SW480 (cell line): ENCODE results near the gene P2RY2.

Experiments used
- DNase-seq: peaks from one replicate; pipeline ENCODE4 v3.0.0-alpha.2; 2016; ENCODE audit warnings: low spot score

Gene P2RY2

DNA sequence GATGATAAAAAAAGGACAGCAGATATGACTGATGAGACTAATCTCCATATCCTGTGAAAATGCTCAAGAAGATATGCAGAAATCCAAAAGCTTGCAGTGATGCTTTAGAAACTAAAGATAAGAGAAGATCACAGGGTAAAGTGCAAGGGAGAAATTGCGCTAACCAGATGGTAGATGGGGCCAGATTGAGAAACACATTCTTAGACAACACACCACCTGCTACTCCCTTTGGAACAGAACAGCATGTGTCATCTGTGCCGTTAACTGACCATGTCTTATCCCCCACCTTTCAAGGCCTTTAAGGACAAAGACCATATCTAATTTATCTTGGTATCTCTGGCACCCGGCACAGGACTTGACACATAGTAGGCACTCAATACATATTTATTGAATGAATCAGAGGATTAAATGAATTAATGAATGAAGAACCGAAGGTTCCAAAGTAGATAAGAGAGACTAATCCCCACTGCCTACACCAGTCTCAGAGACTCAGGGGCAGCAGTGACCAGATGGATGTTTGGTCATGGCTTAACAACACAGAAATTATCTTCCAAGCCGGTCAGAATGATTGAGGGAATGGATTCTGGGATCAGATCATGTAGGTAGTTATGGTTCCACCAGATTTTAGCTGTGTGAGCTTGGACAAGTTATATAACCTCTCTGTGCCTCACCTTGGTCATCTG lies 12.3 kb upstream of the P2RY2 start:
- no peak for DNase-seq

DNA sequence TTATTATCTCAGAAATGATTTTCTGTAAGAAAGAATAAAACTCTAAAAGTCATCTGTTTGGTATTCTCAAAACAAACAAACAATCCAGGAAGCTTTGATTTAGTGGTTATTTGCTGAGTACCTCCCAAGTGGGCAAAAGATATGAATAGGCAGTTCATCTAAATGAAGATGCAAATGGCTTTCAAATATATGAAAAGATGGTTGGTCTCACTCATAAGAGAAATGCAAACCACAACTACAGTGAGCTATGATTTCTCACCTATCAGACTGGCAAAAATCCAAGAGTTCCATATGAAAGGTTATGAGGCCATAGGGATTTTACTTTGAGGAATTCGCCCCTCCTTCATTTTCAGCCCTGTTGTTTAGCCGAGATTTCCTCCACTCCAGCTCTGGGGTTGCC lies 11.3 kb upstream of the P2RY2 start:
- peak; percentile 41 for DNase-seq

DNA sequence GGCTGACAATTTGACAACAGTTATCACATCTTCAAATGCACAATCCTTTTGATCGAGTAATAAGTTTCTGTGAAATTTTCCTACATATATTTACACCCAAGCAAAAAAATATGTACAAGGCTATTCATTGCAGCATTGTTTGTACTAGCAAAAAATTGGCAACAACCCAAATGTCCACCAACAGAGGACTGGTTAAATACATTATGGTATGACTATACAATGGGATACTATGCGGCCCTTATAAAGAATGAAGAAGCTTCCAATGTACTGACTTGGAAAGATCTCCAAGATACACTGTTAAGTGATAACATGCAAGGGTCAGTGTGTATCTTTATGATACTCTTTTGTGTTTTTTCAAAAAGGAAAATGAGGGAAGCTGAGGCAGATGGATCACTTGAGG lies 8.2 kb upstream of the P2RY2 start:
- no peak for DNase-seq

DNA sequence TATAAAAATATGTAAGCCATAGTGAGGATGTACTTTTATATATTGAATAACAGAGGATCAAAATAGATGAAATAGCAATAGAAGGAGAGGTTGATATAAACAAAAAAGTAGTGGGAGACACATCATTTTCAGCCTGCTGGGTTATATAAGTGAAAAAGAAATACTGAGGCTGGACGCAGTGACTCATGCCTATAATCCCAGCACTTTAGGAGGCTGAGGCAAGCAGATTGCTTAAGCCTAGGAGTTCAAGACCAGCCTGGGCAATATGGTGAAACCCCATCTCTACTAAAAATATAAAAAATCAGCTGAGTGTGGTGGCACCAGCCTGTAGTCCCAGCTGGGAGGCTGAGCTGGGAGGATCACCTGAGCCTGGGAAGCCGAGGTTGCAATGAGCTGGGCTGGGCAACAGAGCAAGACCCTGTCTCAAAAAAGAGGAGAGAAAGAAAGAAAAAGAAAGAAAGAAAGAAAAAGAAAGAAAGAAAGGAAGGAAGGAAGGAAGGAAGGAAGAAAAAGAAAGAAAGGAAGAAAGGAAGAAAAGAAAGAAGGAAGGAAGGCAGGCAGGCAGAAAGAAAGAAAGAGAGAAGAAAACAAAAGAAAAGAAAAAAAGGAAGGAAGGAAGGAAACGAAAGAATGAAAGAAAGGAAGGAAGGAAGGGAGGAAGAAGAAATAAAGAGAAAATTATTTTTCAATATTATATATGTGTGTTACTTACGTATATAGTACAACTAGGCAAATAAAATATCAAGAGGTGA lies 7.0 kb upstream of the P2RY2 start:
- DNase-seq: no peak

DNA sequence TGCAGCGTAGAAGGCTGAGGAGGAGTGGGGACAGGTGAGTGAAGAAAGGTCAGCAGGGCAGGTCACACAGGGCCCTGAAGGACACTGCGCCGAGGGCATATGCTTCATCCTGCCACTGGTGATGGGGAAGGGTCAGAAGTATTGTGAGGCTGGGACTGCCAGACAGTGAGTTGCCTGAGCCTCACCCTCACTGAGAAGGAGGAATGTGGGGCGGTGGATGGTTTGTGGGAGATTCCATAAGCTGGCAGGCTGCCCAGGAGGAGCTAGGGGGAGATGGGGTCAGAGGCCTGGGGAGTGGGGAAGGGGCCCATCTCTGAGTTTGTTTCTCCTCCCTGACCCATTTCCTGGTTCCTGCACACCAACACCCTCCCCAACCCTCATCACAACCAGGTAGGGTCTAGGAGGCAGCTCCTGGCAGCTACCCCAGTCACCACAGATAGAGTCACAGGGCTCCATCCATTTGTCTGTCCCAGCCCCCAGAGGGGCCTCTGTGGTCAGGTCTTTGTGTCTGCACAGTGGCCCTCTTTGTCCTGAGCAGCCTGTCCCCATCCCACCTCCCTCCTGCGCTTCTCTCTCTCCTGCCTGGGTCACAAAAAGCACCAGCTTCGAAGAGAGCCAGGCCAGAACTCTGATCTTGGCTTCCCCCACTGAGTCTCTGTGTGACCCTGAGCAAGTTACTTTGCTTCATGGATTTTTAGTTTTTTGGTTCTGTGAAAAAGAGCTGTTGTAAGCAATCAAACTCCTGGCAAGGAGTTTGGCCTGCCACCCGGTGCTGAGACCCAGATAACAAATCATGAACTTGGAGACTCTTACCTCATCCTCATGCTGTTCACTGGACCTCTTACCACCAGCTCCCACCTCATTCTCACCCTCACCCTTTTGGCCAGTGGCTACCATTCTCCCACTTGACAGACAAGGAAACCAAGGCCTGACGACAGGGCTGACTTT lies 4.6 kb upstream of the P2RY2 start:
- no peak for DNase-seq

DNA sequence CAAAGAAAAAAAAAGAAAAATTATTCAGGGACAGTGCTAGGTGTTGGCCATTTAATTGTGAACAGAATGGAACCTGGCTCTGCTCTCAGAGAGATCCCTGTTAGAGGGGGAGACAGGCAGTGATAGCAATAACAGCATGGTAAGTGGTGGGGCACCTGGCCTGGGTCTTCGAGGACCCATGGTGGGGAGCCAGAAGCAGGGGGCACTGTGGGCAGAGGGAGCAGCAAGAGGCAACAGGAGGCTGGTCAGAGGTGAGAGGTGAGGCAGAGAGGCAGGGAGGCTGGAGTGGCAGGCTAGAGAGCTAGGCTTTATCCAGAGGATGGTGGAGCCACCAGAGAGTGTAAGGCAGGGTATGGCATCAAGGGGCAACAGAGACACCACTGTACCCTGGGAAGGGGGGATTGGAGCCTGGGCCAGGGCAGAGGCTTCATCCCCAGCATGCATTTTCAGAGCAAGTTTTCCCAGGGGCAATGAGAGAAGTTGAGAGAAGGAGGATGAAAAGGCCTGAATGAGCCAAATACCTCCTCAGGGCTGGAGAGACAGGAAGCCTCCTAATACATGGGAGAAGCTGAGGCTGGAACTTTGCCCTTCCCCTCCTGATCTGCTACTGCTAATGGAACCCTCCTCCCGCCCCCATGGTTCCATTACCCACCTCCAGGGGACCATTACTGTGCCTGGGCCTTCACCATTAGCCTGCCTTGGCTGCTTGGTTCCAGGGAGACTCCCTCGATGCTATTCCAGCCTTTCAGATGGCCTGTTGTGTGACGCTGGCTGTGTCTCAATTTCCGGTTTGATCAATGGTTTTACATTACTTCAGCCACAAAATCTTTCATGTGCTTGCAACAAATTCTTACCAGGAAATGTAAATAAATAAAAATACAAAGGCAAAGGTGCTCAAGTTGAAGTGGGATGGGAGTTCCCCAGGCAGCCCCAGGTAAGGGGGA lies 2.6 kb upstream of the P2RY2 start:
- DNase-seq: no peak

DNA sequence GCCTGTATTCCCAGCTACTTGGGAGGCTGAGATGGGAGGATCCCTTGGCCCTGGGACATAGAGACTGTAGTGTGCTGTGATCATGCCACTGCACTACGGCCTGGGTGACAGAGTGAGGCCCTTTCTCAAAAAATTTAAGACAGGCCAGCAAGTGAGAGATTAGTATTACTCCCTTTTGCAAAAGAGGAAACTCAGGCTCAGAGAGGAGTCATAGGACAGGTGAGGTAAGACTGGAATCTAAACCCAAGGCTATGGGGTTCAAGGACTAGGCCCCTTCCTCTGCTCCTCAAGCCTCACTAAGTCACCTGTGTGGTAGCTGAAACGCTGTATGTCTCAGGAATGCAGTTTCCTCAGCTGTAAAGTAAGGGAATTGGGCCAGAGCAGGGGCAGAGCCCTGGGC lies 1.6 kb upstream of the P2RY2 start:
- no peak for DNase-seq

DNA sequence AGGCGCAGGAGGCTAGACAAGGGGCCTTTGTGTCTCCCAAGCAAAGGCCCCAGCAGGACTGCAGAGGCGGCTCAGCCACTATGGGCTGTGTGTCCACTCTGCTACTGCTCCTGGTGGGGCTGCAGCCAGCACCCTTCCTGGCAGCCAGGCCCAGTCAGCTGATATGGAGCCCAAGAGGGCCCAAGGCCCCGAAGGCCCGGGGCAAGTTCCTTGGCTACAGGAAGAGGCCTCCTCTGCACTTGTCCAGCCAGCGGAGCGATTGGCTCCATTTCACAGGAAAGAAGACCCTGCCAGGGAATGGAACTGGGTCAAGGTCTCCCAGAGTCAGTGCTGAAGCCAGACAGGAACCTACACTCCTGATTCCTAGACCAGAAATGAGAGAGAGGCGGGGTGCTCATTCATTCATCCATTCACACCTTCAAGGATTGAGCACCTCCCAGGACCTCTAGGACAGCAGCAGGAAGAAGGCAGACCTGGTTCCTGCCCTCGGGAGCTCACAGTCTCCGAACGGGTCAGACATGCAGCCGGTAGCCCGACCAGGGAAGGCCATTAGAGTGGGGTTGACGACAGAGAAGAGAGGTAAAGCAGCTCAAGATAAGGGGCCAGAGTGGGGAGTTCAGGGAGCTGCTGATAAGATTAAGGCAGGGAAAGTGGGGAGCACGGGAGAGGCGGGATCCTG lies 811 bp upstream of the P2RY2 start:
- no peak for DNase-seq

DNA sequence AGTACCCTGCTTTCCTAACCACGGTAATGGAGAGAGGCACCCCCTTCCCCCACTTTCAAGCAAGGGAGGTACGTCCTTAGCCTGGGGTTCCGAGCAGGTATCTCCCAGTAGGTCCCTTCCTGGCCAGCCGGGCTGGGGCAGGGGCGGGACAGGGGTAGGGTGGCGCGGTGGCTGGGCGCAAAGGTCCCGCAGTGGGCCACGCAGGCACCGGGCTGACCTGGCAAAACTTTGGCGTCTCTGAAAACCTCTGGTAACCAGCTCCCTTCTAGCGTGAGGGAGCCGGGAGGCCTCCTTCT lies 323 bp upstream of the P2RY2 start:
- DNase-seq: no peak

DNA sequence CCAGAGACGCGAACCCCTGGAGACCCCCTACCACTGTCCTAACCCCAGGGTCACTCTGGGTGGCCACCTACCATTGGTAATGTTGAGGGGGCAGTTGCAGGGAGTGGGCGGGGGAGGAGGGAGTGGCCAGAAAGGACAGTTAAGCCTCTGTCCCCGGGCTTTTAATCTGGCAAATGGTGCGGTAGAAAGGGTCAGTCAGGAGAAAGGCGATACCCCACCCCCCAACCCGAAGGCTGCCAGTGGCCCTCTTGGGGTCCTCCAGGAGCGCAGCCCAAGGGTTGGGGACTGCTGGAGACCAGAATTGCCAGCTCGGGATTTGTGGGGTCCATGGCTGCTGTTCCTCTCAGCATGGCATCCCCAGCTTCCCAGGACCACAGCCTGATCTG lies 742 bp downstream of the P2RY2 start:
- DNase-seq: no peak

DNA sequence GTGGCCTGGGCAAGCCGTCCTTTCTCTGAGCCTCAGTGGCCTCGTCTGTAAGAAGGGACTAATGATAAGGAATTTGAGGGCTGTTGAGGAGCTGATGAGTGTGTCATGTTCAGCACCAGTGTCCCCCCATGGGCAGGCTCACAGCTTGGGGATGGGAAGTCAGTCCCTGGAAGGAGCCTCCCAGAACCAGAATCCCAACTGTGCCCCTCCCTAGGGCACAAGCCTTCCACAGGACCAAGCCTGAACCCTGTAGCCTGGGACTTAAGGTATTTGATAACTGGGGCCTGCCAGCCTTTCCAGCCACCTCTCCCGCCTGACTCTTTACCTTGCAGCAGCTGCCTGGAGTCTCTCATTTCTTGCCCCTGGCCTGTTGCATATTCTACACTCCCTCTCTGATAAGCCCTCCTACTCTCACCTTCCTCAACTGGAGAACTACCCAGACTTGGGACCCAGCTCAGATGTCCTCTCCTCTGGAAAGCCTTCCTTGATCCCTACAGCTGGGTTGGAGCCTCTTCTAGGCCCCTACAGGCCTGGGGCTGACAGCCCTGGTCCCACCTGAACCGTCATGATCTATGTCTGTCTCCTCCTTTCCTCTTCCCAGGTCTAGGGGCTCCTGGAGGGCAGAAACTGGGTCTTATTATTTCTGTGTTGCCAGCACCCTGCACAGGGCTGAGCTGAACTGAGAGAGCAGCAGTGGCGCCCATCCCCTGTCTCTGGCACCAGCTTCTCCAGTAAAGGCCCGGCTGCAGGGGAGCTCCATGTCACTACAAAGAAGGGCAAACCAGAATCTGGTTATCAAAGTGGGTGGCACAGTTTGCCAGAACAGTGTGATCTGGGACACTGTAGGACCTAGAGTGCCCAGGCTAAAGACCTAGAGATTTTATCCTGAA lies 1.6 kb downstream of the P2RY2 start:
- no peak for DNase-seq

DNA sequence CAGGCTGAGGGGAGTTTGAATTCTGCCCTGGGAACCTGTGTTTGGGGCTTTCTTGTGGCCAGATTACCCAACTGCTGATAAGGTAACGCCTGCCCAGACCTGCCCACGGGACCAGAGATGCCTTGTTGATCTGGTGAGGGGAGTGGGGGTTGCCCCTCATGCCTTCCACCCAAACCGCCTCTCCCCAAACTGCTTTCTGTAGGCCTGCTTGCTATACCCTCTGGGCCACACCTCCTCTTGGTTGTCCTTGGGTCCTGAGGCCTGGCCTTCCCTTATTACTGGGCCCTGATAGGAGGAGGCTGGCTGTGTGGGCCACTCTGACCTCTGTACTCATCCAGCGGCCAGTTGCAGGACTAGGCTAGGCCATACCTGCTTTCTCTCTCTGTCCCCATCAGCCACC lies 3.4 kb downstream of the P2RY2 start:
- DNase-seq: no peak

DNA sequence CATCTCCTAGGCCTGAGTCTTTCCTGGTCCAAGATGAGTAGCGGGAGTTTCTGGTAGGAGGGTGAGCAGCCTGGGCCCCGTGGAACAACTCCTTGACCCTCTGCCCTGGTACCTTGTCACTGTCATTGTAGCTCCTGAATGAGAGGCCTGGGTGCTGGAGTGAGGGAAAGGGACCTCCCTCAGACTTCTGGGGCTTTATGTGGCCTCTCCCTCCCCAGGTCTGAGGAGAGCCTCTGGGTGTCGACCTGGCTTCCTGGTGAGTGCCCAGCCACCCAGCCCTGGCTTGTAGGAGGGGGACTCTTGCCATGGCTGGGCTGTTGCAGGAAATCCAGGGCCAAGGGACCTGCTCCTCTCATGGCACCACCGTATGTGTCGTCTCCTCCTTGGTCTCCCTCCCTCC lies 3.9 kb downstream of the P2RY2 start:
- no peak for DNase-seq

DNA sequence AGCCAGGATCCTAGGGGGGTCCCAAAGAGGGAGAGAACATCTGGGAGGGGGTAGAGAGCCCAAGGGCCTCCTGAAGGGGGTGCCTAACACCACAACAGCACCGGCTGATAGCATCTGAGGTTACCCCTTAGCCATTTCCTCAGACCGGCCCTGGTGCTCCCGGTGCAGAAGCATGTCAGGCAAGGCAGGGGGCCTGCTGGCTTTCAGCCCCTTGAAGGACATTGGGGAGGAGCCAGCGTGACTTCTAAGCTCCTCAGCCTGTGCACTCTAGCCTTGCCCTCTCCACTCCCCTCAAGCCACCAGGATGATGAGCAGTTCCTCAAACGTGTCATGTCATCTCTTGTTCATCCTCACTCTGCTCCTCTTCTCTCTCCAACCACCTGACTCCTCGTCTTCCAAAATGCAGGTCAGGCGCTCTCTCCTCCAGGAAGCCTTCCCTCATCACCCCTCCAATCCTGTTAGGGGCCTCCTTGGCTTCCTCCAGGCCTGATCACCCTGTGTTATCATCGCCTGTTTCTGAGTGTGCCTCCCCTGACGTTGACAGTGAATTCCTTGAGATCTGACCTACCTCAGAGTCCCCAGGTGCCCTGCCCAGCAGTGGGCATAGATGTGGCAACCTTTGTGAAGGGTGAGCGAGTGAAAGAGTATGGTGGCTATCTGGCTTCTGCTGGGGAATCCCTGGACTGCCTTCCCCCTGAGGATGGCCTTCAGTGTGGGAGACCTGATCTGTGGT lies 6.1 kb downstream of the P2RY2 start:
- no peak for DNase-seq

DNA sequence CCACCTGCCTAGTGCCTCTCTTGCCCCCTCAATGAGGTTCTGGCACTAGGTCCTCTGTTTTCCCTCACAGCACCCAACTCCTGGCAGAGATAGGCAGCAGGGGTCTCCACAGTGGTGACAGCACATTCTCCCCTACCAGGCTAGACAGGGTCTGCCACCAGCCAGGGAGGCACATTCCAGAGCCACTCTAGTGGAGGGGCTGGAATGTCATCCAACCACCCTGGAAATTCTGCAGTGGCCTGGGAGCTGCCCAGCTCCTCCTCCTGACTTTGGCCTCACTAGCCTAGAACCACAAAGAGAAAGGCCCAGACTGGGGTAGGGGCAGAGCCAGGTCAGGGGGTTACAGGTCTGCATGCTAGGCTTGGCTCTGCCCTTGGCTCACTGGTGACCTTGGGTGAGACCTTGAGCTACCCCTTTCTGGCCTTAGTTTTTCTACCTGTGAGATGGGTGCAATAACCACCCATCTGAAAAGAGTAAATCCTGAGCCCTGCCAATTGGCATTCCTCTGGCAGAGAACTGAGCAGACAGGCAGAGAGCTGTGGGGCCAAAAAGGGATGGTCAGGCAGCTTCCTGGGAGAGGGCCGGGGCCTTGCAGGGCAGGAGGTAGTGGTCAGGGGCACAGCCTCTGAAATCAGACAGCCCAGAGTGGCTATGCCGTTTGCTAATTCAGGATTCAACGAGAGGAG lies 7.1 kb downstream of the P2RY2 start:
- no peak for DNase-seq

DNA sequence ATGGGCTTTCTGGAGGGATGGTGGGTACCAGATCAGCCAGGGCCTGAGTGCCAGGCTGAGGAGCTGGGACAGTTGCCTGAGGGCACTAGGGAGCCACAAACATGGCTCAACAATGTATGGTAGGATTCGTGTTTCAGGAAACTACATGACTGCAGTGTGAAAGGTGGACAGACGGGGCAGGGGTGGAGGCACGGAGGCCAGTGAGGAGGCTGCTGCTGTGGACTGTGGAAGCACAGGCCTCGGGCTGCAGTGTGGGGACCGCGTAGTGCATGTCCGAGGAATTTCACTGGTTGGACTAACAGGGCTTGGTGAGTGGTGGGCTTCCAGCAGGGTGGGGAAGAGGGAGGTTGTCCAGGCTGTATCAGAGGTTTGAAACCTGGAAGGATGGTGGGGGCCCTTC lies 7.8 kb downstream of the P2RY2 start:
- no peak for DNase-seq

DNA sequence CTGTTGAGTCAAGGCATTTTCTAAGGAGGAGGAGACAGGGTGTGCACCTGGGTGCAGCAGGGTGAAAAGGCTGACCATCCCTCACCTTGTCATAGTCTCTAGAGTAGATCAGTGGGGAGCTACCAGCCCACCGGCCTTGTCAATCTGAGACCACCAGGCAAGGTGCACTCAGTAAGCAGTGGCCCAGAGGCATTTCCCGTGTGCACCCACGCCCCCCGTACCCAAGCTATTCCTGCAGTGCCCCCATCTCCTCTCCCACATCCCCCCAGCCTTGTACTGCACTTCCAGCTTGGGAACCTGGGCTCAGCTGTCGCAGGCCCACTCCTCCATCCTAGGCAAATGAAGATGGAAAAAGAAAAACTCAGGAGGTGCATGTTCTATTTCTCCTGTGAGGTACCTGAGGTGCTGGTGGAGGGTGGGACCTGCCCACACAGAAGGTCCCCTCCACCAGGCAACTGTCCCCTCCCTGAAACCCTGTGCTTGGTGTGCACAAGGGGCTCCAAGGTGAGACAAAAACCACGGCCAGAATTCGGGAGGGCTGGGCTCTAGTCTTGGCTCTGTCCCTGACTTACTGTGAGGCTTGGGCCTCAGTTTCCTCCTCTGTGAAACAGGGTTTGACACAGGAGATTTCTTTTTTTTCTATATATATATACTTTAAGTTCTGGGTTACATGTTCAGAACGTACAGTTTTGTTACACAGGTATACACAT lies 8.4 kb downstream of the P2RY2 start:
- no peak for DNase-seq

DNA sequence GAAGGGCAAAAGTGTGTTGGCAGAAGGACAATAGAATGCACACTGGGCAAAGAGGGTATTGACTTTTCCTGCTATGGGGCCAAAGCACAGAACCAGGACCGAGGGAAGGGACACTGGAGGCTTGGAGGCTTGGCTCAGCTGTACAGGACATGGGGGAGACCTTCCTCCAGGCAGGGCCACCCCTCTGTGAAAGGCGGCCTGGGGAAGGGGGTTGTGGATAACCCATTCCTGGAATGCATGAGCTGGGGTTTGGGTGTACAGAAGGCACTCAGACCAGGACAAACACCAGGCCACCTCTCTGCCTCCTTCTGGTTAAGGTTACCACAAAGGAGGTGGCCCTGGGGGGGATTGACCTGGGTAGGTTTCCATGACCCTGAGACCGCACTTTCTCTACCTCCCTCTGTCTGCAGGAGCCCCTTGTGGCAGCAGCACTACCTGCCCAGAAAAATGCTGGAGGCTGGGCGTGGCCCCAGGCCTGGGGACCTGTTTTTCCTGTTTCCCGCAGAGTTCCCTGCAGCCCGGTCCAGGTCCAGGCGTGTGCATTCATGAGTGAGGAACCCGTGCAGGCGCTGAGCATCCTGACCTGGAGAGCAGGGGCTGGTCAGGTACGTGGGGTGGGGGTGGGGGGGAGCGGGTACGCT lies 9.6 kb downstream of the P2RY2 start:
- no peak for DNase-seq
